Measurements from ENCODE around the gene CDPF1. TPM values are rescaled to one million over a fixed set of nuclear protein-coding genes. Genes with fewer than 3 reads are reported as not detected.
"Not testable (repeated sequence)": the region's sequence is repeated elsewhere in the genome, so short reads cannot be mapped to it uniquely, and the experiment has no call there.

Gene CDPF1
- polyA plus RNA-seq, 2 of the 4 experiments (the other 2 are of a cell fraction): 8.9 to 9.6 TPM

DNA sequence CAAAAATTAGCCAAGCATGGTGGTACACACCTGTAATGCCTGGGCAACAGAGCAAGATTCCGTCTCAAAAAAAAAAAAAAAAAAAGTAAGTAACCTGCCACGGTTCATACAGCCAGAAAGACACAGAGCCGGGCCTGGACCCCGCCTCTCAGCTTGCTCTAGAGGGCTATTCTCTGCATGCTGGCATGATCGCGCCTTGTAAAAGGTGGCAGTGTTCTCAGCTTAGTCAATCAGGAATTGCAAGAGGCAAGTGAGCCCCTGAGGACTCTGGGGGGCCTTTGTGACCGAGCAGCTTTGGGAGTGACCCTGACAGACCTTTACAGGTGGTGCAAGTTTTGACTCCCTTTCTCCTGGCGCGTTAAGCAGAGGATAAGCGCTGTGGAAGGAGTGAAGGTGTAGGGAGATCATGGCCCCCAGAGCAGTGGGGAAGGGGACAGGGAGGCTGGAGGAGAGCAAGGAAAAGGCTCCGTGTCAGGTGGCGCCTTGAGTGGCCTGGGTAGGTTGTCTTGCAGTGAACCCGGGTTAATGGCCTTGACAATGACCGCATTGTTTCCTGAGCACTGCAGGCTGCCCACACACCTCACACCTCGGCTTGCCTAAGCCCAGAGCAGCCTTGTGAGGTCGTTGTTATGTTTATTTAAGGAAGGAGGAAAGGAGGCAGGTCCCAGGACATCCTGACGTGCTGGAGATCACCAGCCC is 48.9 kb downstream of the CDPF1 start:
- Histone ChIP-seq H3K4me2 (no peak overlapping the region), H3K4me3 (no peak overlapping the region), H3K27ac (no peak overlapping the region), H3K9me3 (no peaks in the 10 kb centered on the region), H3K4me1 (no peaks in the 10 kb centered on the region)
- FAIRE-seq: no peak
- CTCF ChIA-PET: no interaction called here
- DNase-seq (ENCODE audit: low read depth in 1 of 2, low spot score in 1 of 2): no peak
- TF ChIP-seq JUNB (IDR thresholded peaks at IDR 0.05) (no peak), CBX8 (IDR thresholded peaks at IDR 0.05) (no peak), GATA3 (IDR thresholded peaks at IDR 0.05; ENCODE audit: borderline replicate concordance) (no peak), KDM5A (IDR thresholded peaks at IDR 0.05) (no peak), MYC (IDR thresholded peaks at IDR 0.05; ENCODE audit: borderline replicate concordance, low read length) (no peak), TP53 (CRISPR knock-in tag; IDR thresholded peaks at IDR 0.05) (no peak), FOSL2 (IDR thresholded peaks at IDR 0.05) (no peak), FOSL2 (CRISPR knock-in tag; IDR thresholded peaks at IDR 0.05) (no peak)
- TF ChIP-seq, protein P1, sequence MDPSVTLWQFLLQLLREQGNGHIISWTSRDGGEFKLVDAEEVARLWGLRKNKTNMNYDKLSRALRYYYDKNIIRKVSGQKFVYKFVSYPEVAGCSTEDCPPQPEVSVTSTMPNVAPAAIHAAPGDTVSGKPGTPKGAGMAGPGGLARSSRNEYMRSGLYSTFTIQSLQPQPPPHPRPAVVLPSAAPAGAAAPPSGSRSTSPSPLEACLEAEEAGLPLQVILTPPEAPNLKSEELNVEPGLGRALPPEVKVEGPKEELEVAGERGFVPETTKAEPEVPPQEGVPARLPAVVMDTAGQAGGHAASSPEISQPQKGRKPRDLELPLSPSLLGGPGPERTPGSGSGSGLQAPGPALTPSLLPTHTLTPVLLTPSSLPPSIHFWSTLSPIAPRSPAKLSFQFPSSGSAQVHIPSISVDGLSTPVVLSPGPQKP (IDR thresholded peaks at IDR 0.05; ENCODE audit: low read depth, low read length): no peak
- TF ChIP-seq, protein P2, sequence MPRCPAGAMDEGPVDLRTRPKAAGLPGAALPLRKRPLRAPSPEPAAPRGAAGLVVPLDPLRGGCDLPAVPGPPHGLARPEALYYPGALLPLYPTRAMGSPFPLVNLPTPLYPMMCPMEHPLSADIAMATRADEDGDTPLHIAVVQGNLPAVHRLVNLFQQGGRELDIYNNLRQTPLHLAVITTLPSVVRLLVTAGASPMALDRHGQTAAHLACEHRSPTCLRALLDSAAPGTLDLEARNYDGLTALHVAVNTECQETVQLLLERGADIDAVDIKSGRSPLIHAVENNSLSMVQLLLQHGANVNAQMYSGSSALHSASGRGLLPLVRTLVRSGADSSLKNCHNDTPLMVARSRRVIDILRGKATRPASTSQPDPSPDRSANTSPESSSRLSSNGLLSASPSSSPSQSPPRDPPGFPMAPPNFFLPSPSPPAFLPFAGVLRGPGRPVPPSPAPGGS (IDR thresholded peaks at IDR 0.05): no peak
- TF ChIP-seq, protein P3, sequence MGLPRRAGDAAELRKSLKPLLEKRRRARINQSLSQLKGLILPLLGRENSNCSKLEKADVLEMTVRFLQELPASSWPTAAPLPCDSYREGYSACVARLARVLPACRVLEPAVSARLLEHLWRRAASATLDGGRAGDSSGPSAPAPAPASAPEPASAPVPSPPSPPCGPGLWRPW (IDR thresholded peaks at IDR 0.05): no peak
- TF ChIP-seq, protein P4, sequence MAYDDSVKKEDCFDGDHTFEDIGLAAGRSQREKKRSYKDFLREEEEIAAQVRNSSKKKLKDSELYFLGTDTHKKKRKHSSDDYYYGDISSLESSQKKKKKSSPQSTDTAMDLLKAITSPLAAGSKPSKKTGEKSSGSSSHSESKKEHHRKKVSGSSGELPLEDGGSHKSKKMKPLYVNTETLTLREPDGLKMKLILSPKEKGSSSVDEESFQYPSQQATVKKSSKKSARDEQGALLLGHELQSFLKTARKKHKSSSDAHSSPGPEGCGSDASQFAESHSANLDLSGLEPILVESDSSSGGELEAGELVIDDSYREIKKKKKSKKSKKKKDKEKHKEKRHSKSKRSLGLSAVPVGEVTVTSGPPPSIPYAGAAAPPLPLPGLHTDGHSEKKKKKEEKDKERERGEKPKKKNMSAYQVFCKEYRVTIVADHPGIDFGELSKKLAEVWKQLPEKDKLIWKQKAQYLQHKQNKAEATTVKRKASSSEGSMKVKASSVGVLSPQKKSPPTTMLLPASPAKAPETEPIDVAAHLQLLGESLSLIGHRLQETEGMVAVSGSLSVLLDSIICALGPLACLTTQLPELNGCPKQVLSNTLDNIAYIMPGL (CRISPR knock-in tag; IDR thresholded peaks at IDR 0.05; ENCODE audit: borderline replicate concordance): no peak
- WGBS (ENCODE audit: missing lambda C conversion rate): 72% methylated on average over 17 of the region's 17 CpGs
- no peak for ATAC-seq
- POLR2A ChIA-PET: no interaction called here

DNA sequence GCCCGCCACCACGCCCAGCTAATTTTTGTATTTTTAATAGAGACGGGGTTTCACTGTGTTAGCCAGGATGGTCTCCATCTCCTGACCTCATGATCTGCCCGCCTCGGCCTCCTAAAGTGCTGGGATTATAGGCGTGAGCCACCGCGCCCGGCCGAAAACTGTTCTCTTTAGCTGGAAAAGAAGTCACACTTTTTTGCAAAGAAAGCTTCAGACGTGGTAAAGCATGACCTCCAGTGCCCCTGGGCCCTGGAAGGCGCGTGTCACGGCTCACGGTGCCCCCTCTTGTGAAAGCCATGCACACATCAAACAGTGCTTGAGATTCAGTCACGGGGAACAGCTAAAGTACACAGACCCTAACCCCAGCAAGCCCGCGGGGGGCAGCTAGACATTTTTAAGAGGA is 51.3 kb downstream of the CDPF1 start:
- POLR2A ChIA-PET; CTCF ChIA-PET; H3K9me3 ChIP-seq; DNase-seq (ENCODE audit: low read depth in 1 of 2, low spot score in 1 of 2); H3K4me2 ChIP-seq; H3K4me1 ChIP-seq; H3K4me3 ChIP-seq; FAIRE-seq; ATAC-seq; H3K27ac ChIP-seq: not testable (repeated sequence)
- WGBS (ENCODE audit: missing lambda C conversion rate): 92% methylated on average over 18 of the region's 18 CpGs

DNA sequence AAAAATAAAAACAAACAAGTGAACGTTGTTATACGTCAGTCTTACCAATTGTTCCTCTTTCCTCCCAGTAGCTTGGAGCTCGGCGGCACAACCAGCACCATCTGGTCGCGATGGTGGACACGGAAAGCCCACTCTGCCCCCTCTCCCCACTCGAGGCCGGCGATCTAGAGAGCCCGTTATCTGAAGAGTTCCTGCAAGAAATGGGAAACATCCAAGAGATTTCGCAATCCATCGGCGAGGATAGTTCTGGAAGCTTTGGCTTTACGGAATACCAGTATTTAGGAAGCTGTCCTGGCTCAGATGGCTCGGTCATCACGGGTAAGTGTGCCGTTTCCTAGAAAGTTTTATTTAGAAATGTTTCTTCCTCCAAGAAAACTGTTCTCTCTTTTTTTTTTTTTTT is 51.8 kb downstream of the CDPF1 start:
- TF ChIP-seq EHMT2 (IDR thresholded peaks at IDR 0.05; ENCODE audit: low read depth) (no peak), CEBPB (IDR thresholded peaks at IDR 0.05) (peak in 1 of 2 experiments; percentile 63; a peak in 2 of 4 replicates)
- no peak overlapping the region for H3K4me3 ChIP-seq
- ATAC-seq (no peak), DNase-seq (ENCODE audit: low read depth in 1 of 2, low spot score in 1 of 2) (no peak), FAIRE-seq (no peak)
- 90% methylated on average over 18 of the region's 18 CpGs for WGBS (ENCODE audit: missing lambda C conversion rate)
- H3K9me3 ChIP-seq: no peaks in the 10 kb centered on the region
- no peak overlapping the region for H3K4me2 ChIP-seq
- no peak overlapping the region for H3K27ac ChIP-seq
- no peaks in the 10 kb centered on the region for H3K4me1 ChIP-seq
- ChIA-PET POLR2A (no interaction called here), CTCF (no interaction called here)

DNA sequence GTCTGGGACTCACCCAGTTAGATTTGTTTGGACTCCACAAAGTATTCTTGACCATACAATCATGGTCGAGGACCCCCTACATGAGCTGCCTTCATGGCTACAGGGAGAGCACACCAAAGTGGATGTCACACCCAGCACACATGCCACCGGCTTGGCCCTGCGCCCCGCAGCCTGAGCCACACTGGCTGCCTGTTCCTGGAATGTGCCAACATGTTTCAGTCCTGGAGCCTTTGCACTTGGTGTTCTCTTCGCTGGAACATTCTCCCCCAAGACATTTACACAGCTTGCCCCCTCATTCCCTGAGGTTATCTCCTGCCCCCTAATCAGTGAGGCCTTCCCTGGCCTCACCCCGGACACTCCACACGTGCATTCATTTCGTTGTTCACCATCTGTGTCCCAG is 53.8 kb downstream of the CDPF1 start:
- CTCF ChIA-PET: no interaction called here
- POLR2A ChIA-PET: no interaction called here
- WGBS (ENCODE audit: missing lambda C conversion rate): 75% methylated on average over 8 of the region's 8 CpGs
- Histone ChIP-seq H3K4me1 (no peaks in the 10 kb centered on the region), H3K4me3 (no peak overlapping the region), H3K4me2 (no peak overlapping the region), H3K9me3 (no peaks in the 10 kb centered on the region), H3K27ac (no peak overlapping the region)
- no peak for FAIRE-seq
- no peak for ATAC-seq
- DNase-seq (ENCODE audit: low read depth in 1 of 2, low spot score in 1 of 2): no peak
- TF ChIP-seq ZSCAN20 (CRISPR knock-in tag; IDR thresholded peaks at IDR 0.05) (no peak), CBX8 (IDR thresholded peaks at IDR 0.05) (no peak), MYC (IDR thresholded peaks at IDR 0.05; ENCODE audit: borderline replicate concordance, low read length) (no peak), EP300 (IDR thresholded peaks at IDR 0.05) (no peak), SMC3 (IDR thresholded peaks at IDR 0.05) (no peak), FOXS1 (CRISPR knock-in tag; IDR thresholded peaks at IDR 0.05) (no peak), TP53 (CRISPR knock-in tag; IDR thresholded peaks at IDR 0.05) (no peak)
- TF ChIP-seq, protein P5, sequence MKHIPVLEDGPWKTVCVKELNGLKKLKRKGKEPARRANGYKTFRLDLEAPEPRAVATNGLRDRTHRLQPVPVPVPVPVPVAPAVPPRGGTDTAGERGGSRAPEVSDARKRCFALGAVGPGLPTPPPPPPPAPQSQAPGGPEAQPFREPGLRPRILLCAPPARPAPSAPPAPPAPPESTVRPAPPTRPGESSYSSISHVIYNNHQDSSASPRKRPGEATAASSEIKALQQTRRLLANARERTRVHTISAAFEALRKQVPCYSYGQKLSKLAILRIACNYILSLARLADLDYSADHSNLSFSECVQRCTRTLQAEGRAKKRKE (CRISPR knock-in tag; IDR thresholded peaks at IDR 0.05; ENCODE audit: low read depth): no peak
- TF ChIP-seq, protein P6, sequence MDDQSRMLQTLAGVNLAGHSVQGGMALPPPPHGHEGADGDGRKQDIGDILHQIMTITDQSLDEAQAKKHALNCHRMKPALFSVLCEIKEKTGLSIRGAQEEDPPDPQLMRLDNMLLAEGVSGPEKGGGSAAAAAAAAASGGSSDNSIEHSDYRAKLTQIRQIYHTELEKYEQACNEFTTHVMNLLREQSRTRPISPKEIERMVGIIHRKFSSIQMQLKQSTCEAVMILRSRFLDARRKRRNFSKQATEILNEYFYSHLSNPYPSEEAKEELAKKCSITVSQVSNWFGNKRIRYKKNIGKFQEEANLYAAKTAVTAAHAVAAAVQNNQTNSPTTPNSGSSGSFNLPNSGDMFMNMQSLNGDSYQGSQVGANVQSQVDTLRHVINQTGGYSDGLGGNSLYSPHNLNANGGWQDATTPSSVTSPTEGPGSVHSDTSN (IDR thresholded peaks at IDR 0.05): no peak
- TF ChIP-seq, protein P1 (IDR thresholded peaks at IDR 0.05; ENCODE audit: low read depth, low read length): no peak
